A549 (cell line): ENCODE results near the gene ANKS1B. TPM values are rescaled to one million over a fixed set of nuclear protein-coding genes. Genes with fewer than 3 reads are reported as not detected.
A peak's percentile ranks its signal among the peaks of the same experiment; 100 is the strongest.
"Not testable (repeated sequence)": the region's sequence is repeated elsewhere in the genome, so short reads cannot be mapped to it uniquely, and the experiment has no call there.

Experiments used
- ATAC-seq, 2 experiments: fragments of 200-7000 bp in 1 of 2; fragments of >200 bp in 1 of 2; cut with Nextera tagmentation in 1 of 2; cut with Tn5 transposase in 1 of 2; 3 replicates each; pipeline versions ENCODE4 v1.8.0 to v1.9.1; 2018 to 2020; ENCODE audit warnings: mild to moderate bottlenecking in 1 of 2, moderate library complexity in 1 of 2
- CTCF ChIA-PET: fragments of 300-600 bp; sonication (Branson Sonifier 250); formaldehyde crosslinking; extraction: SDS; loops from one replicate; lab custom pipeline; 2021; ENCODE audit warnings: antibody characterized with exemption, inconsistent platforms; lab: Yijun Ruan, JAX
- POLR2A ChIA-PET: fragments of 350-600 bp; formaldehyde crosslinking; extraction: SDS; loops from one replicate; lab custom pipeline; 2021; ENCODE audit warnings: antibody characterized with exemption, inconsistent platforms; lab: Yijun Ruan, JAX
- DNase-seq, 2 experiments: peaks; one replicate each; pipeline versions ENCODE4 v3.0.0 to v3.0.0-alpha.2; 2011 to 2016; ENCODE audit warnings: low read depth in 1 of 2, low spot score in 1 of 2
- FAIRE-seq: peaks from 2 replicates; lab custom pipeline; 2011; peaks lifted over from hg19 to GRCh38; lab: Jason Lieb, UNC
- H3K27ac ChIP-seq, 2 experiments: fragments of >200 bp; sonication (Bioruptor Twin); formaldehyde crosslinking; 3 replicates each; pipeline ENCODE4 v1.5.1; 2016 to 2017
- H3K4me1 ChIP-seq: fragments of >200 bp; sonication (Bioruptor Twin); formaldehyde crosslinking; 3 replicates; pipeline ENCODE4 v1.6.1; 2016
- H3K4me2 ChIP-seq: fragments of >200 bp; sonication (Bioruptor Twin); formaldehyde crosslinking; 3 replicates; pipeline ENCODE4 v1.6.1; 2016
- H3K4me3 ChIP-seq: fragments of >200 bp; sonication (Bioruptor Twin); formaldehyde crosslinking; 3 replicates; pipeline ENCODE4 v1.5.1; 2016
- H3K9me3 ChIP-seq: fragments of >200 bp; sonication (Bioruptor Twin); formaldehyde crosslinking; 3 replicates; pipeline ENCODE4 v1.6.1; 2016
- BCL3 ChIP-seq: fragments of >200 bp; sonication (Bioruptor Twin); formaldehyde crosslinking; IDR thresholded peaks from 3 replicates; pipeline ENCODE4 v1.6.1; 2016
- BHLHE40 ChIP-seq: IDR thresholded peaks from 2 replicates; pipeline ENCODE4 v1.6.1; 2012; ENCODE audit warnings: low read depth, low read length, inconsistent platforms
- CBX8 ChIP-seq: fragments of 200-600 bp; sonication (generic); IDR thresholded peaks from 2 replicates; pipeline ENCODE4 v1.6.1; 2016
- CHD2 ChIP-seq: fragments of 150-350 bp; IDR thresholded peaks from 2 replicates; pipeline ENCODE4 v1.6.1; 2014; ENCODE audit warnings: low read length; ENCODE audit not compliant: partially characterized antibody
- ESRRA ChIP-seq: fragments of 150-350 bp; IDR thresholded peaks from 2 replicates; pipeline ENCODE4 v1.6.1; 2014; ENCODE audit warnings: mild to moderate bottlenecking, low read length, borderline replicate concordance
- FOSL2 ChIP-seq, 2 experiments: fragments of 450-650 bp in 1 of 2; fragments of >200 bp in 1 of 2; sonication (Bioruptor Twin) in 1 of 2; formaldehyde crosslinking; IDR thresholded peaks; 2 replicates each; pipeline versions ENCODE4 v1.5.0 to v1.6.1; 2016 to 2020; ENCODE audit warnings: mild to moderate bottlenecking in 1 of 2, moderate library complexity in 1 of 2
- GATA3 ChIP-seq: IDR thresholded peaks from 2 replicates; pipeline ENCODE4 v1.6.1; 2012; ENCODE audit warnings: borderline replicate concordance
- HES2 ChIP-seq: fragments of >200 bp; sonication (Bioruptor Twin); formaldehyde crosslinking; IDR thresholded peaks from 2 replicates; pipeline ENCODE4 v1.6.1; 2016
- HEYL ChIP-seq: fragments of 250-450 bp; sonication (Bioruptor Pico); IDR thresholded peaks from 2 replicates; pipeline ENCODE4 v1.8.0; 2021; ENCODE audit warnings: mild to moderate bottlenecking, moderate library complexity
- HMGXB4 ChIP-seq: fragments of 250-450 bp; sonication (Bioruptor Pico); IDR thresholded peaks from 2 replicates; pipeline ENCODE4 v1.5.0; 2021; ENCODE audit warnings: mild to moderate bottlenecking, moderate library complexity, borderline replicate concordance
- HOXA7 ChIP-seq: fragments of 250-450 bp; sonication (Bioruptor Pico); IDR thresholded peaks from 2 replicates; pipeline ENCODE4 v1.5.0; 2020; ENCODE audit warnings: mild to moderate bottlenecking, moderate library complexity
- HOXB13 ChIP-seq: fragments of 250-450 bp; sonication (Bioruptor Pico); IDR thresholded peaks from 2 replicates; pipeline ENCODE4 v1.5.0; 2020; ENCODE audit warnings: low read depth, mild to moderate bottlenecking, moderate library complexity
- JUN ChIP-seq, 2 experiments: fragments of >200 bp; sonication (Bioruptor Twin); formaldehyde crosslinking; IDR thresholded peaks; 2 replicates in 1 of 2; 3 replicates in 1 of 2; pipeline ENCODE4 v1.6.1; 2016 to 2017
- KDM1A ChIP-seq: fragments of 200-600 bp; sonication (generic); IDR thresholded peaks from 2 replicates; pipeline ENCODE4 v1.6.1; 2016; ENCODE audit warnings: low read depth, mild to moderate bottlenecking
- MAZ ChIP-seq: fragments of 150-350 bp; IDR thresholded peaks from 2 replicates; pipeline ENCODE4 v1.6.1; 2014; ENCODE audit warnings: antibody characterized with exemption, low read depth, low read length, borderline replicate concordance
- NR3C1 ChIP-seq: fragments of >200 bp; sonication (Bioruptor Twin); formaldehyde crosslinking; IDR thresholded peaks from 3 replicates; pipeline ENCODE4 v1.6.1; 2017
- POLR2AphosphoS2 ChIP-seq: conservative IDR thresholded peaks from 2 replicates; pipeline ENCODE4 v1.6.1; 2012; ENCODE audit warnings: low read length, improper control_type of control experiment, inconsistent platforms
- RFX5 ChIP-seq: fragments of 450-650 bp; IDR thresholded peaks from 2 replicates; pipeline ENCODE4 v1.7.1; 2014; ENCODE audit warnings: antibody characterized with exemption, mild to moderate bottlenecking, moderate library complexity
- RNF2 ChIP-seq: fragments of 200-600 bp; sonication (generic); IDR thresholded peaks from 2 replicates; pipeline ENCODE4 v1.6.1; 2016; ENCODE audit warnings: low read depth, mild to moderate bottlenecking, antibody characterized with exemption, moderate library complexity, borderline replicate concordance
- USF2 ChIP-seq: fragments of 450-650 bp; IDR thresholded peaks from 2 replicates; pipeline ENCODE4 v1.6.1; 2014; ENCODE audit warnings: antibody characterized with exemption
- ZNF302 ChIP-seq: fragments of 250-450 bp; sonication (Bioruptor Pico); IDR thresholded peaks from 2 replicates; pipeline ENCODE4 v1.9.0; 2021; ENCODE audit warnings: inconsistent platforms, mild to moderate bottlenecking, moderate library complexity
- ZSCAN20 ChIP-seq: fragments of 250-450 bp; sonication (Bioruptor Pico); IDR thresholded peaks from 2 replicates; pipeline ENCODE4 v1.8.0; 2022; ENCODE audit warnings: mild to moderate bottlenecking, moderate library complexity
- WGBS: methylation state at CpG from one replicate; pipeline ENCODE4 v1.1.6; 2017; ENCODE audit errors: missing lambda C conversion rate; 5-methylcytosine and 5-hydroxymethylcytosine counted together
- polyA plus RNA-seq, 4 experiments: library from polyadenylated mRNA; depleted of rRNA in 3 of 4; stranded (reverse); fragments of >200 nt; fragmentation: RNase III in 1 of 4; extraction: RNeasy Plus Mini Kit Qiagen cat#74134 plus additional on column Dnase treatment in 1 of 4; gene quantifications; 2 replicates in 3 of 4; 3 replicates in 1 of 4; pipeline ENCODE4 v1.2.3, GENCODE V29; 2011 to 2017

ANKS1B gene
- polyA plus RNA-seq, 2 of the 4 experiments (the other 2 are of a cell fraction): 1.5 to 2.2 TPM

- ChIA-PET CTCF (no interaction called here), POLR2A (no interaction called here)
- 89% methylated on average over 1 of the region's 1 CpG for WGBS
- H3K4me1 ChIP-seq: no peaks in the 10 kb centered on the region
- H3K9me3 ChIP-seq: no peaks in the 10 kb centered on the region
- H3K27ac ChIP-seq: no peak overlapping the region
- H3K4me2 ChIP-seq: no peak overlapping the region
- H3K4me3 ChIP-seq: no peak overlapping the region
- TF ChIP-seq JUN (IDR thresholded peaks at IDR 0.05) (no peak), NR3C1 (no peak), CHD2 (no peak), HOXA7 (CRISPR knock-in tag) (no peak), BCL3 (no peak), KDM1A (no peak), HEYL (CRISPR knock-in tag) (no peak), GATA3 (no peak), HOXB13 (CRISPR knock-in tag) (no peak), HMGXB4 (CRISPR knock-in tag) (no peak), HES2 (no peak), BHLHE40 (no peak), USF2 (no peak), CBX8 (no peak)
- FAIRE-seq (no peak), ATAC-seq (no peak), DNase-seq (no peak)
Observed at GRCh38 chr12:100020370-100020769, 35.6 kb upstream of the ANKS1B start.

GRCh38 chr12:100017056-100017455, 32.3 kb upstream of the ANKS1B start:
- TF ChIP-seq FOSL2 (IDR thresholded peaks at IDR 0.05) (no peak), FOSL2 (CRISPR knock-in tag; IDR thresholded peaks at IDR 0.05) (no peak), RNF2 (no peak), ZSCAN20 (no peak), MAZ (no peak), ESRRA (no peak), RFX5 (no peak), GATA3 (no peak), BHLHE40 (no peak), ZNF302 (CRISPR knock-in tag) (no peak), POLR2AphosphoS2 (no peak)
- 70% methylated on average over 3 of the region's 3 CpGs for WGBS
- H3K9me3 ChIP-seq: no peaks in the 10 kb centered on the region
- H3K4me3 ChIP-seq: no peak overlapping the region
- DNase-seq: peak in 1 of 2 experiments; percentile 11
- H3K27ac ChIP-seq: no peak overlapping the region
- no peak for FAIRE-seq
- ChIA-PET CTCF (interaction anchor here (0.7 to 1.2 kb wide), 3 partner anchors 10 to 331 kb away, joined by 3 to 4 read pairs (median 3); no protein-coding TSS in a partner anchor), POLR2A (no interaction called here)
- H3K4me1 ChIP-seq: no peaks in the 10 kb centered on the region
- no peak overlapping the region for H3K4me2 ChIP-seq
- ATAC-seq: no peak; a peak in 1 of 6 replicates

- ATAC-seq, H3K4me3 ChIP-seq, H3K27ac ChIP-seq, H3K4me1 ChIP-seq, POLR2A ChIA-PET, FAIRE-seq, H3K4me2 ChIP-seq, H3K9me3 ChIP-seq, DNase-seq: not testable (repeated sequence)
- 88% methylated on average over 4 of the region's 4 CpGs for WGBS
- CTCF ChIA-PET: interaction anchor here (1.2 kb wide), 1 partner anchor 11 kb away, joined by 4 read pairs; no protein-coding TSS in a partner anchor
Observed at GRCh38 chr12:100016304-100016703, 31.6 kb upstream of the ANKS1B start.

- H3K4me2 ChIP-seq, H3K9me3 ChIP-seq, CTCF ChIA-PET, POLR2A ChIA-PET, H3K4me3 ChIP-seq, ATAC-seq, DNase-seq, H3K27ac ChIP-seq, H3K4me1 ChIP-seq, FAIRE-seq: not testable (repeated sequence)
- 78% methylated on average over 9 of the region's 9 CpGs for WGBS
Observed at GRCh38 chr12:100005846-100006245, 21.1 kb upstream of the ANKS1B start.
